ENCODE results near the gene OPTC. TPM values are rescaled to one million over a fixed set of nuclear protein-coding genes. Genes with fewer than 3 reads are reported as not detected.

Gene OPTC
- total and polyA plus RNA-seq, 2 donors (not counting 1 experiment from before 2014, with no cell fraction given), result not detected

GRCh38 chr1:203524152-203524551 lies 30.2 kb downstream of the OPTC start:
- Histone ChIP-seq H3K27ac (ENCODE audit: low read length in 2 of 2) (no peak overlapping the region), H2AFZ (ENCODE audit: insufficient read depth, low read depth, low read length, poor library complexity, severe bottlenecking) (no peak overlapping the region), H3K4me3 (ENCODE audit: control extremely low read depth in 1 of 5, extremely low read depth in 1 of 5, insufficient read depth in 1 of 5, low read depth in 2 of 5, low read length in 4 of 5) (no peak overlapping the region), H3K4me1 (ENCODE audit: control insufficient read depth in 2 of 2, insufficient read depth in 2 of 2, low read length in 2 of 2) (no peaks in the 10 kb centered on the region), H3K79me2 (ENCODE audit: control insufficient read depth, insufficient read depth, low read length) (no peaks in the 10 kb centered on the region), H4K20me1 (ENCODE audit: control insufficient read depth, insufficient read depth, low read length, poor library complexity, severe bottlenecking) (no peaks in the 10 kb centered on the region), H3K9me3 (ENCODE audit: control extremely low read depth in 1 of 3, control insufficient read depth in 2 of 3, insufficient read depth in 1 of 3, low read length in 2 of 3) (no peaks in the 10 kb centered on the region), H3K27me3 (replicated peaks in 1 of 4; ENCODE audit: control extremely low read depth in 1 of 4, control insufficient read depth in 3 of 4, insufficient read depth in 4 of 4, low read length in 3 of 4) (no peaks in the 10 kb centered on the region), H3K4me2 (replicated peaks; ENCODE audit: low read depth, low read length, poor library complexity, severe bottlenecking) (no peak overlapping the region), H3K36me3 (replicated peaks in 1 of 2; ENCODE audit: control extremely low read depth in 1 of 2, control insufficient read depth in 1 of 2, extremely low read depth in 1 of 2, insufficient read depth in 2 of 2, low read length in 1 of 2) (no peaks in the 10 kb centered on the region), H3K9ac (ENCODE audit: low read length) (no peak overlapping the region)
- no peak overlapping the region for H3K27ac Mint-ChIP-seq
- H3K9me3 Mint-ChIP-seq (ENCODE audit: insufficient read depth), result no peaks in the 10 kb centered on the region
- TF ChIP-seq EZH2 (IDR thresholded peaks at IDR 0.05; ENCODE audit: borderline replicate concordance, insufficient read depth, low read depth, low read length, poor library complexity, severe bottlenecking) (no peak), CTCF (IDR thresholded peaks at IDR 0.05) (no peak)
- H3K27me3 Mint-ChIP-seq, result no peaks in the 10 kb centered on the region
- ChIA-PET POLR2A (no interaction called here), CTCF (interaction anchor here (1.2 kb wide), 1 partner anchor 485 kb away, joined by 3 read pairs; no protein-coding TSS in a partner anchor)
- WGBS (ENCODE audit: insufficient coverage), result 72% methylated on average over 3 of the region's 4 CpGs
- no peak for DNase-seq
- intact Hi-C loops (cut with micrococcal nuclease), result no loop called here
- no peak overlapping the region for H3K4me3 Mint-ChIP-seq
- no peak for ATAC-seq (ENCODE audit: low read depth)
- no peaks in the 10 kb centered on the region for H3K4me1 Mint-ChIP-seq

- 93% methylated on average over 3 of the region's 4 CpGs for WGBS (ENCODE audit: insufficient coverage)
- no peaks in the 10 kb centered on the region for H3K27me3 ChIP-seq (replicated peaks in 1 of 4; ENCODE audit: control extremely low read depth in 1 of 4, control insufficient read depth in 3 of 4, insufficient read depth in 4 of 4, low read length in 3 of 4)
- Mint-ChIP-seq H3K27ac (no peak overlapping the region), H3K4me1 (no peaks in the 10 kb centered on the region), H3K27me3 (no peaks in the 10 kb centered on the region), H3K9me3 (ENCODE audit: insufficient read depth) (no peaks in the 10 kb centered on the region), H3K4me3 (no peak overlapping the region)
- ATAC-seq (ENCODE audit: low read depth), result no peak
- CTCF ChIA-PET, result interaction anchor here (1.2 kb wide), 1 partner anchor 485 kb away, joined by 3 read pairs; no protein-coding TSS in a partner anchor
- no peaks in the 10 kb centered on the region for H3K79me2 ChIP-seq (ENCODE audit: control insufficient read depth, insufficient read depth, low read length)
- TF ChIP-seq CTCF (IDR thresholded peaks at IDR 0.05) (no peak), EZH2 (IDR thresholded peaks at IDR 0.05; ENCODE audit: borderline replicate concordance, insufficient read depth, low read depth, low read length, poor library complexity, severe bottlenecking) (no peak)
- H3K36me3 ChIP-seq (replicated peaks in 1 of 2; ENCODE audit: control extremely low read depth in 1 of 2, control insufficient read depth in 1 of 2, extremely low read depth in 1 of 2, insufficient read depth in 2 of 2, low read length in 1 of 2), result no peaks in the 10 kb centered on the region
- DNase-seq, result no peak
- no peaks in the 10 kb centered on the region for H3K4me1 ChIP-seq (ENCODE audit: control insufficient read depth in 2 of 2, insufficient read depth in 2 of 2, low read length in 2 of 2)
- H3K27ac ChIP-seq (ENCODE audit: low read length in 2 of 2), result no peak overlapping the region
- H3K4me2 ChIP-seq (replicated peaks; ENCODE audit: low read depth, low read length, poor library complexity, severe bottlenecking), result no peak overlapping the region
- H4K20me1 ChIP-seq (ENCODE audit: control insufficient read depth, insufficient read depth, low read length, poor library complexity, severe bottlenecking), result no peaks in the 10 kb centered on the region
- POLR2A ChIA-PET, result interaction anchor here (0.7 kb wide), 1 partner anchor 1528 kb away, joined by 3 read pairs; no protein-coding TSS in a partner anchor
- no peak overlapping the region for H3K4me3 ChIP-seq (ENCODE audit: control extremely low read depth in 1 of 5, extremely low read depth in 1 of 5, insufficient read depth in 1 of 5, low read depth in 2 of 5, low read length in 4 of 5)
- H3K9me3 ChIP-seq (ENCODE audit: control extremely low read depth in 1 of 3, control insufficient read depth in 2 of 3, insufficient read depth in 1 of 3, low read length in 2 of 3), result no peaks in the 10 kb centered on the region
- no peak overlapping the region for H2AFZ ChIP-seq (ENCODE audit: insufficient read depth, low read depth, low read length, poor library complexity, severe bottlenecking)
- intact Hi-C loops (cut with micrococcal nuclease), result no loop called here
- no peak overlapping the region for H3K9ac ChIP-seq (ENCODE audit: low read length)
Observed at GRCh38 chr1:203524824-203525223, 30.9 kb downstream of the OPTC start.

Data from B cell (primary cell).